NB4 (cell line): Measurements from ENCODE around the gene RALY.
"Not testable (repeated sequence)": the region's sequence is repeated elsewhere in the genome, so short reads cannot be mapped to it uniquely, and the experiment has no call there.

ENCODE experiments used
- CTCF ChIP-seq: IDR thresholded peaks from one replicate; pipeline ENCODE4 v1.5.1; 2012; ENCODE audit warnings: low read depth, low read length
- MAX ChIP-seq: IDR thresholded peaks from 2 replicates; pipeline ENCODE4 v1.6.1; 2011; ENCODE audit warnings: low read depth, low read length
- MYC ChIP-seq: IDR thresholded peaks from 2 replicates; pipeline ENCODE4 v1.6.1; 2011; ENCODE audit warnings: low read depth, low read length
- POLR2A ChIP-seq: IDR thresholded peaks from 2 replicates; pipeline ENCODE4 v1.6.1; 2011; ENCODE audit warnings: mild to moderate bottlenecking; ENCODE audit not compliant: insufficient read length; ENCODE audit errors: extremely low read depth

DNA sequence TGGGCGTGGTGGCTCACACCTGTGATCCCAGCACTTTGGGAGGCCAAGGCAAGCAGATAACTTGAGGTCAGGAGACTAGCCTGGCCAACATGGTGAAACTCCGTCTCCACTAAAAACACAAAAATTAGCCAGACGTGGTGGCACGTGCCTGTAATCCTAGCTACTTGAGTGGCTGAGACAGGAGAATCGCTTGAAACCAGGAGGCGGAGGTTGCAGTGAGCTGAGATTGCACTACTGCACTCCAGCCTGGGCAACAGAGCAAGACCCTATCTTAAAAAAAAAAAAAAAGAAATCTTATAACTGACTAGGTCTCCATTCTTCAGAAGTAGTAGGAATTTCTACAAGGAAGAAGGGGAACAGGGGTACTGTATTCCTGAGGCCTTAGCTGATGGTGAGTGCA lies 34.3 kb downstream of the RALY start:
- not testable (repeated sequence) for TF ChIP-seq MYC, CTCF, POLR2A, MAX
